ENCODE measurements around the gene TSR2. TPM values are rescaled to one million over a fixed set of nuclear protein-coding genes. Genes with fewer than 3 reads are reported as not detected.

The TSR2 gene
- total RNA-seq (2014; rRNA removed; shearing (Covaris generic)), result 23.4 and 23.7 TPM in 2 replicates
- 36.6 and 42.8 TPM in 2 replicates for polyA plus RNA-seq (2015; cell fraction: cytosol; rRNA removed)
- polyA plus RNA-seq (2015; cell fraction: nucleus; rRNA removed), result 7.3 and 19.5 TPM in 2 replicates

GRCh38 chrX:54439960-54440871 lies at the start of gene TSR2:
Gene TSR2, plus strand, starts transcription at chrX:54440404. Its CDS starts 18 bp downstream, at chrX:54440422.
- in situ Hi-C loops (cut with HindIII; ENCODE audit: low pct_unique_long_range_greater_than_20kb, low sequenced_read_pairs), result no loop called here
- DNase-seq (ENCODE audit: low read depth, low spot score), result peak; percentile 92

GRCh38 chrX:54397113-54397512 lies 43.1 kb upstream of the TSR2 start:
- DNase-seq (ENCODE audit: low read depth, low spot score), result no peak
- in situ Hi-C loops (cut with HindIII; ENCODE audit: low pct_unique_long_range_greater_than_20kb, low sequenced_read_pairs), result no loop called here

- DNase-seq (ENCODE audit: low read depth, low spot score), result no peak
- in situ Hi-C loops (cut with HindIII; ENCODE audit: low pct_unique_long_range_greater_than_20kb, low sequenced_read_pairs), result no loop called here
Observed at GRCh38 chrX:54407266-54407665, 32.9 kb upstream of the TSR2 start.

- DNase-seq (ENCODE audit: low read depth, low spot score), result no peak
- in situ Hi-C loops (cut with HindIII; ENCODE audit: low pct_unique_long_range_greater_than_20kb, low sequenced_read_pairs), result no loop called here
Observed at GRCh38 chrX:54411732-54412131, 28.5 kb upstream of the TSR2 start.

GRCh38 chrX:54413753-54414152 lies 26.5 kb upstream of the TSR2 start:
- DNase-seq (ENCODE audit: low read depth, low spot score), result no peak
- in situ Hi-C loops (cut with HindIII; ENCODE audit: low pct_unique_long_range_greater_than_20kb, low sequenced_read_pairs), result no loop called here

- no peak for DNase-seq (ENCODE audit: low read depth, low spot score)
- in situ Hi-C loops (cut with HindIII; ENCODE audit: low pct_unique_long_range_greater_than_20kb, low sequenced_read_pairs), result no loop called here
Observed at GRCh38 chrX:54415534-54416350, 24.5 kb upstream of the TSR2 start.

- in situ Hi-C loops (cut with HindIII; ENCODE audit: low pct_unique_long_range_greater_than_20kb, low sequenced_read_pairs), result no loop called here
- DNase-seq (ENCODE audit: low read depth, low spot score), result no peak
Observed at GRCh38 chrX:54416965-54417364, 23.2 kb upstream of the TSR2 start.

GRCh38 chrX:54419559-54420302 lies 20.5 kb upstream of the TSR2 start:
- DNase-seq (ENCODE audit: low read depth, low spot score), result no peak
- in situ Hi-C loops (cut with HindIII; ENCODE audit: low pct_unique_long_range_greater_than_20kb, low sequenced_read_pairs), result no loop called here

- in situ Hi-C loops (cut with HindIII; ENCODE audit: low pct_unique_long_range_greater_than_20kb, low sequenced_read_pairs), result no loop called here
- DNase-seq (ENCODE audit: low read depth, low spot score), result no peak
Observed at GRCh38 chrX:54422168-54422567, 18.0 kb upstream of the TSR2 start.

GRCh38 chrX:54423161-54423888 lies 16.9 kb upstream of the TSR2 start:
- in situ Hi-C loops (cut with HindIII; ENCODE audit: low pct_unique_long_range_greater_than_20kb, low sequenced_read_pairs), result no loop called here
- no peak for DNase-seq (ENCODE audit: low read depth, low spot score)

- no peak for DNase-seq (ENCODE audit: low read depth, low spot score)
- in situ Hi-C loops (cut with HindIII; ENCODE audit: low pct_unique_long_range_greater_than_20kb, low sequenced_read_pairs), result no loop called here
Observed at GRCh38 chrX:54427837-54428424, 12.3 kb upstream of the TSR2 start.

- no peak for DNase-seq (ENCODE audit: low read depth, low spot score)
- in situ Hi-C loops (cut with HindIII; ENCODE audit: low pct_unique_long_range_greater_than_20kb, low sequenced_read_pairs), result no loop called here
Observed at GRCh38 chrX:54430519-54430918, 9.7 kb upstream of the TSR2 start.

- no peak for DNase-seq (ENCODE audit: low read depth, low spot score)
- in situ Hi-C loops (cut with HindIII; ENCODE audit: low pct_unique_long_range_greater_than_20kb, low sequenced_read_pairs), result no loop called here
Observed at GRCh38 chrX:54435121-54435520, 5.1 kb upstream of the TSR2 start.

- no peak for DNase-seq (ENCODE audit: low read depth, low spot score)
- in situ Hi-C loops (cut with HindIII; ENCODE audit: low pct_unique_long_range_greater_than_20kb, low sequenced_read_pairs), result no loop called here
Observed at GRCh38 chrX:54442790-54443189, 2.6 kb downstream of the TSR2 start.

GRCh38 chrX:54444752-54445151 lies 4.5 kb downstream of the TSR2 start:
- no peak for DNase-seq (ENCODE audit: low read depth, low spot score)
- in situ Hi-C loops (cut with HindIII; ENCODE audit: low pct_unique_long_range_greater_than_20kb, low sequenced_read_pairs), result no loop called here

- in situ Hi-C loops (cut with HindIII; ENCODE audit: low pct_unique_long_range_greater_than_20kb, low sequenced_read_pairs), result no loop called here
- no peak for DNase-seq (ENCODE audit: low read depth, low spot score)
Observed at GRCh38 chrX:54446084-54446483, 5.9 kb downstream of the TSR2 start.

- in situ Hi-C loops (cut with HindIII; ENCODE audit: low pct_unique_long_range_greater_than_20kb, low sequenced_read_pairs), result no loop called here
- peak; percentile 48 for DNase-seq (ENCODE audit: low read depth, low spot score)
Observed at GRCh38 chrX:54447461-54447860, 7.3 kb downstream of the TSR2 start.
